T-helper 1 cell treated with Interleukin-12 subunit alpha and Interleukin-12 subunit beta and Interleukin-4 antibody, amounts not matched to agents 30 μg/mL and 1 μg/mL, for 36 hours (primary cell): ENCODE results near the gene WDR17.
A peak's percentile ranks its signal among the peaks of the same experiment; 100 is the strongest.

Source experiments
- H3K27ac Mint-ChIP-seq: one replicate; pipeline ENCODE4 v1.8.0; 2021; ENCODE audit warnings: mild to moderate bottlenecking, mixed read lengths
- H3K27me3 Mint-ChIP-seq: one replicate; pipeline ENCODE4 v1.8.0; 2021; ENCODE audit warnings: low read depth, mixed read lengths
- H3K36me3 Mint-ChIP-seq: one replicate; pipeline ENCODE4 v1.8.0; 2021; ENCODE audit warnings: low read depth, mixed read lengths
- H3K4me1 Mint-ChIP-seq: one replicate; pipeline ENCODE4 v1.8.0; 2021; ENCODE audit warnings: low read depth, mixed read lengths
- H3K4me3 Mint-ChIP-seq: one replicate; pipeline ENCODE4 v1.8.0; 2021; ENCODE audit warnings: mild to moderate bottlenecking, moderate library complexity, mixed read lengths
- H3K9me3 Mint-ChIP-seq: one replicate; pipeline ENCODE4 v1.8.0; 2021; ENCODE audit warnings: mixed read lengths

The WDR17 gene

DNA sequence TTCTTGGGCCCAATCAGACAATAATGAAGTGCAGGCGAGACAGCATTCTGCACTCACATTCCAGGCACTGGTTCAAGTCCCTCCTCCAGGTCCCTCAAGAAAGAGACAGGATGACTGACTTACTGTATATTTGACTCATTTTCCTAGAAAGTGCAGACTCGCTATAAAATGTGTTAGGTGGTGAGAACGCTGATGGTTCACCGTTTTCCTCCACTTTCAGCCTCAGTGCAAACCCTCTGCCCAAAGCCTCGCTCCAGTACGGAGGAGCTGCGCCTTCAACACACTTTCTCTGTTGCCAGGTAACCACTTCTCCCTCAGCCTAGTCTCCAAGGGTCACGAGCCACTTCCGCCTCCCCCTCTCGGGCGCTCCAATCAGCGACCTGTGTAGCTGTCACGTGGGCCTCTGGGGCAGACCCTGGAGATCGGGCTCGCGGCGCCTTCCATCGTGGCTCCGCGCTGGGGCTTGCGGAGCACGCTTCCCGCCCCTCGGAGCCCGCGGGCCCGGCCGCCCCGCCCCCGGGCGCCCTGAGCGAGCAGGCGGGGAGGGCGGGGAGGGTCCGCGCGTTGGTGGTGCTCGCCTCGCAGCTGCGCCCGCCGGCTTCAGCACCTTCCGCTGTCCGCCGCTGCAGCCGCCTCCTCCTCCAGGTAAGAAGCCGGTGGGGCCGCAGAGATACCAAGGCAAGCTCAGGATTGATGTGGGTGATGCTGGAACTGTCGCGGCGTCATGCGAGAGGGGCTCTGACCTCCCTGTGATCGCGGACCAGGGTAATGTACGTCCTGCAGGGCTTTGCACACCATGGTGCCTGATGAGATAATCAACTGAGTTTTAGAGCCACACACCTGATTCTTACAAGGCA lies at the start of gene WDR17:
TSS of gene WDR17 (plus strand) at position 407 of the 857 bp plus-strand sequence. CDS start 45,740 bp downstream, outside the sequence.
- peaks cover 10% of the 10 kb centered on the region for H3K4me1 Mint-ChIP-seq
- peak within 1 kb of the TSS; percentile 87 for H3K4me3 Mint-ChIP-seq
- H3K36me3 Mint-ChIP-seq, result no peaks in the 10 kb centered on the region
- H3K9me3 Mint-ChIP-seq, result no peaks in the 10 kb centered on the region
- H3K27me3 Mint-ChIP-seq, result peaks cover 26% of the 10 kb centered on the region
- no peak within 1 kb of the TSS for H3K27ac Mint-ChIP-seq

DNA sequence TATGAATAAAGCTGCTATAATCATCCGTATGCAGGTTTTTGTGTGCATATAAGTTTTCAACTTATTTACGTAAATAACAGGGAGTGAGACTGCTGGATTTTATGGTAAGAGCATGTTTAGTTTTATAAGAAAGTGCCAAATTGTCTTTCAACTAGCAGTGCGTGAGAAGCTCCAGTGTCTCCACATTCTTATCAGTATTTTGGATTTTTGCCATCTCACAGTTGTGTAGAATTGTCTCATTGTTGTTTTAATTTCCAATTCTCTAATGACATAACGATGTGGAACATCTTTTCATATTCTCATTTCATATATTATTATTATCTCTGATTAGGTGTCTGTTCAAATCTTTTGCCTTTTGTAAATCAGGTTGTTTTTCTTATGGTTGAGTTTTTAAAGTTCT lies 49.0 kb upstream of the WDR17 start:
- Mint-ChIP-seq H3K27me3 (no peaks in the 10 kb centered on the region), H3K36me3 (no peaks in the 10 kb centered on the region), H3K27ac (no peak overlapping the region), H3K4me1 (no peaks in the 10 kb centered on the region), H3K4me3 (no peak overlapping the region), H3K9me3 (no peaks in the 10 kb centered on the region)

DNA sequence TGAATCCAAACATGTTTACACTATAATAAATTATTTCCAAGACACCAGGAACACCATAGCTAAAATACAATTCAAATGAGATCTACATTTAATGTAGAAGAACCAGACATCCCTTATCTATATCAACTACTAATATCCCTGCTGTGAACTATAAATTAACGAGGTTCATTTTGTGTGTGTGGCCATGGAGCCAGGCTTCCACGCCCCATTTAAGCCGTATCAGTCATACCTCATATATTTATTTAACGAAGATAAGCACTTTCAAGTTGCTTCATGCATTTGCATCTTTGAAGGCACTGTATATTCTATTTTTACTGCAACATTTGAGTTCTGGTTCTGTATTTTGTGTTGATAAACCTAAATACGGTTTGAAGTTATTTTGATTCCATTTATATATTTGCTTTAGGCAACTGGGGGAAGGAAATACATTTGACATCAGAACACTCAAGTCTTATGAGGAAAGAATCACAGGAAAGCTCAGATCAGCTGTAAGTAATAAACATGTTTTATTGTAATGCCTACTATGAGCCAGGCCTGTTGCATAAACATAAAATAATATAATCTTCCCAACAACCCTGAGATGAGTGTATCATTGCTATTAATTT lies 45.1 kb upstream of the WDR17 start:
- Mint-ChIP-seq H3K9me3 (no peaks in the 10 kb centered on the region), H3K4me1 (no peaks in the 10 kb centered on the region), H3K27ac (no peak overlapping the region), H3K4me3 (no peak overlapping the region), H3K27me3 (no peaks in the 10 kb centered on the region), H3K36me3 (no peaks in the 10 kb centered on the region)

DNA sequence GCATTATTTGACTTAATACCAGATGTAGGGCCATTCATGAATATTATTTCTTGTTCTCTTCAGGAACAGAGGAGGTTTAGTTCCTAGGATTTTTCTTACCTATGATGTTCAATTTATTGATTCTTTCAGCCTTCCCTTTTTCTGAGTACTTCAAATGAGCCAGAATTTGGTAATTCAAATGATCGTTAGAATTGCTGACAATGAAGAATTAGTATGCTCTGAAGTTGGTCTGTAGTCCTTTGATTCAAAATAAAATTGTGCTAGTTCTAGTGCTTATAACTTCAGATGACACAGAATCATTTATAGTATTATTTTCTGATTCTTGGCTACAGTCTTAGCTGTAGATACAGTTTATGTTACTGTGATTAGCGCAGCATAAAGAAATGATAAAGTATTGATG lies 35.2 kb upstream of the WDR17 start:
- Mint-ChIP-seq H3K4me1 (no peaks in the 10 kb centered on the region), H3K9me3 (no peaks in the 10 kb centered on the region), H3K36me3 (no peaks in the 10 kb centered on the region), H3K27me3 (no peaks in the 10 kb centered on the region), H3K27ac (no peak overlapping the region), H3K4me3 (no peak overlapping the region)

DNA sequence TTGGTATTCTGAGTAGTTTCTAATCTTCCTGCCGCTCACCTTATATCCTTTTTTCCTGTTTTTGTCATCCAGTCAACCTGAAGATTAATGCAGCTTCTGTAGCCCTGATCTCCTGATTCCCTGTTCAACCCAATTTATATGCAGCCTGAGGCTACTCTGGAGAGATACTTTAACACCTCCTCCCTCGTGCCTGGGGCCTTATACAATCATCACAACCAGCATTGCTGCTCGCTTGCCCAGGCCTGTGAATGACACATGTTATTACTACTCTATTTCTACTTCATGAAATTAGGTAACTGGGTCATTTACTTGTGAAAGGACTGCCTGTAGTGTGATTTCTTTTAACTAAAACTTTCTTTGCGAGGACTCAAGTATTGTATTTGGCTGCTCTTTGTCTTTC lies 33.7 kb upstream of the WDR17 start:
- no peaks in the 10 kb centered on the region for H3K27me3 Mint-ChIP-seq
- no peak overlapping the region for H3K27ac Mint-ChIP-seq
- H3K4me1 Mint-ChIP-seq, result no peaks in the 10 kb centered on the region
- H3K4me3 Mint-ChIP-seq, result no peak overlapping the region
- no peaks in the 10 kb centered on the region for H3K36me3 Mint-ChIP-seq
- no peaks in the 10 kb centered on the region for H3K9me3 Mint-ChIP-seq

DNA sequence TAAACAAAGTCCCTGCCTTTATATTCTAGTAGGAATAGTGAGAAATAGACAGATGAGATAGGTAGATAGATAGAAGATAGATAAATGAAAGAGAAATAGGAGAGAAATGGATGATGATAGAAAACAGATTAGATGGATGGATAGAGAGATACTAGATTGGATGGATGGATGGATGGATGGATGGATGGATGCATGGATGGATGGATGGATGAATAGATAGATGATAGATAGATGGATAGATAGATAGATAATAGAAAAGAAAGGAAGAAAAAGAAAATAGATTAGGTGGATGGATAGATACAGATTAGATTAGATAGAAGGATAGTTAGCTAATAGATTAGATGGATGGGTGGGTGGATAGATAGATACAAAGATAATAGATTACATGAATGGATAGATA lies 33.2 kb upstream of the WDR17 start:
- H3K36me3 Mint-ChIP-seq, result no peaks in the 10 kb centered on the region
- no peaks in the 10 kb centered on the region for H3K9me3 Mint-ChIP-seq
- no peak overlapping the region for H3K4me3 Mint-ChIP-seq
- H3K4me1 Mint-ChIP-seq, result no peaks in the 10 kb centered on the region
- no peaks in the 10 kb centered on the region for H3K27me3 Mint-ChIP-seq
- no peak overlapping the region for H3K27ac Mint-ChIP-seq

DNA sequence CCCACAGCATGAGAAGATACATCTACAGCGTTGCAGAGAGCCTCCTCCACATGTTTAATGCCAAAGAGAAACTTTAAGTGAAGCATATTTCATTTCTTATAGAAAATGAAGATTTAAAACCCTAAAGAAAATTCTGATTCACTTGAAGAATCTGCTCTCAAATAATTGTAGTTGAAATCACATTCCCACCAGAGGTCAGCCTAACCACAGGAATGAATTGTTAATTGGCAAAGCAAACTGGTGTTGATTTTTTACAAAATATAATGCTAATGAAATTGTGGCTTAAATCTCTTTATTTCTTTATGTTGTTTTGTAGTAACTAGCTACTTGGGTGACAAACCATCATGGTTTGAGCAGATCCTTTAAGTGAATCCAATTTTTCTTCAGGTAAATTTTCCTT lies 31.1 kb upstream of the WDR17 start:
- Mint-ChIP-seq H3K4me1 (no peaks in the 10 kb centered on the region), H3K9me3 (no peaks in the 10 kb centered on the region), H3K36me3 (no peaks in the 10 kb centered on the region), H3K27me3 (no peaks in the 10 kb centered on the region), H3K4me3 (no peak overlapping the region), H3K27ac (no peak overlapping the region)

DNA sequence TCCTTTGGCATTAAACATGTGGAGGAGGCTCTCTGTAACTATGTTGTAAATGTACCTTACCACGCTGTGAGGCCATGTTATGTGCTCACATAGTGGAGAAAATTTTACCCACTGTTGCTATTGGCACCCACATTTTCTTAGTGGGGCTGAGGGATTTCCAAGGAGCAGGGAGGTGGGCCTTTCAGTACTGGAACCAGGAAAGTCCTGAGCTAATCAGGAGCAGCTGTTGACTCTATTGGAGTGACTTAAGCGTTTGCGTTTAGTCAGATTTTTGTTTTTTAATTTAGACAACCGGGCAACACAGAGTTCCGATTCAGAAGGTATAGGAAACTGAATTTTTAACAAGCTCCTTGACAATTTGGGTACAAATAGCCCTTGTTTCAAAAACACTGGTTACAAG lies 30.7 kb upstream of the WDR17 start:
- no peaks in the 10 kb centered on the region for H3K27me3 Mint-ChIP-seq
- H3K27ac Mint-ChIP-seq, result no peak overlapping the region
- H3K9me3 Mint-ChIP-seq, result no peaks in the 10 kb centered on the region
- no peaks in the 10 kb centered on the region for H3K36me3 Mint-ChIP-seq
- no peaks in the 10 kb centered on the region for H3K4me1 Mint-ChIP-seq
- no peak overlapping the region for H3K4me3 Mint-ChIP-seq

DNA sequence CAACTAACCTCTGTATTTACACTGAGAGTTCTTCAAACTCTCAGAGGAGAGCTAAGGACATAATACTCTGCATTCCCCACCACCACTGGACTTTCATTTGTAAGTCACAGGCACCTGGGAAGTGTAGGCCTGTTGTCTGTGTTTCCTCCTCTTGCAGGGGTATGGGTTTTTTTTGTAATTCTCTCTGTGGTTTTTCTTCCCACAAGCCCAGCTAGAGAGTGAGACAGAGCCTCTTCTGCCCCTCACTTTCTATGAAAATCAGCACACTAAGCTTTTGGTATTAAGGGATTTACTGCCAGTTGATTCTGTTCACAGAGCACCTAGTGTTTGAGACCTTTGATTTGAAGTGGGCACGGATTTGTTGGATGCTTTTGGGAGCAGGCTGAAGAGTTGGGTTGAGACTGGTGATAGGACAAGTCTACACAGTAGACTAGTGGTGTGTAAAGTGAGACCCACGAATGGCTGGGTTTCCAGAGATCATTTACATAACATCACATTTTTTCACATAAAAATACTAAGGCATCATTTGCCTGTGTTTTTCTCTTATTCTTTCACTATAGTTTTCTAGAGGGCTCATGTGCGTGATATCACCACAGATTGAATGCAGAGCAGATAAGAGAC lies 28.9 kb upstream of the WDR17 start:
- Mint-ChIP-seq H3K27me3 (no peaks in the 10 kb centered on the region), H3K4me3 (no peak overlapping the region), H3K9me3 (no peaks in the 10 kb centered on the region), H3K36me3 (no peaks in the 10 kb centered on the region), H3K4me1 (no peaks in the 10 kb centered on the region), H3K27ac (no peak overlapping the region)

DNA sequence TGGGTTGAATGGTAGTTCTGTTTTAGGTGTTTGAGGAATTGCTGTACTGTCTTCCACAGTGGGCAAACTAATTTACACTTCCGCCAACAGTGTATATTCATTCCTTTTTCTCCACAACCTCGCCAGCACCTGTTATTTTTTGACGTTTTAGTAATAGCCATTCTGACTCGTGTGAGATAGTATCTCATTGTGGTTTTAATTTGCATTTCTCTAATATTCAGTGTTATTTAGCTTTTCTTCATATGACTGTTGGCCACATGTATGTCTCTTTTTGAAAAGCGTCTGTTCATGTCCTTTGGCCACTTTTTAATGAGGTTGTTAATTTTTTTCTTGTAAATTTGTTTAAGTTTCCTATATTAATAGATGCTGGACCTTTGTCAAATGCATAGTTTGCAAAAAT lies 26.9 kb upstream of the WDR17 start:
- Mint-ChIP-seq H3K4me3 (no peak overlapping the region), H3K9me3 (no peaks in the 10 kb centered on the region), H3K4me1 (no peaks in the 10 kb centered on the region), H3K27me3 (no peaks in the 10 kb centered on the region), H3K27ac (no peak overlapping the region), H3K36me3 (no peaks in the 10 kb centered on the region)

DNA sequence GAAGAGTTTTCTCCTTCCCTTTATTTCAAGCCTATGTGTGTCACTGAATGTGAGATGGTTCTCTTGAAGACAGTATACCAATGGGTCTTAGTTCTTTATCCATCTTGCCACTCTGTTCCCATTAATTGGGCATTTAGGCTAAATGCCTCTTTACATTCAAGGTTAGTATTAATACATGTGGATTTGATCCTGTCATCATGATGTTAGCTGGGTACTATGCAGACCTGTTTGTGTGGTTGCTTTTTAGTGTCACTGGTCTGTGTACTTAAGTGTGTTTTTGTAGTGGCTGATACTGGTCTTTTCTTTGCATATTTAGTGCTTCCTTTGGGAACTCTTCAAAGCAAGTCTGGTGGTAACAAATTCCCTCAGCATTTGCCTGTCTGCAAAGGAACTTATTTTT lies 23.4 kb upstream of the WDR17 start:
- H3K9me3 Mint-ChIP-seq, result no peaks in the 10 kb centered on the region
- H3K27me3 Mint-ChIP-seq, result peaks cover 11% of the 10 kb centered on the region
- H3K4me1 Mint-ChIP-seq, result no peaks in the 10 kb centered on the region
- no peak overlapping the region for H3K27ac Mint-ChIP-seq
- H3K36me3 Mint-ChIP-seq, result no peaks in the 10 kb centered on the region
- no peak overlapping the region for H3K4me3 Mint-ChIP-seq

DNA sequence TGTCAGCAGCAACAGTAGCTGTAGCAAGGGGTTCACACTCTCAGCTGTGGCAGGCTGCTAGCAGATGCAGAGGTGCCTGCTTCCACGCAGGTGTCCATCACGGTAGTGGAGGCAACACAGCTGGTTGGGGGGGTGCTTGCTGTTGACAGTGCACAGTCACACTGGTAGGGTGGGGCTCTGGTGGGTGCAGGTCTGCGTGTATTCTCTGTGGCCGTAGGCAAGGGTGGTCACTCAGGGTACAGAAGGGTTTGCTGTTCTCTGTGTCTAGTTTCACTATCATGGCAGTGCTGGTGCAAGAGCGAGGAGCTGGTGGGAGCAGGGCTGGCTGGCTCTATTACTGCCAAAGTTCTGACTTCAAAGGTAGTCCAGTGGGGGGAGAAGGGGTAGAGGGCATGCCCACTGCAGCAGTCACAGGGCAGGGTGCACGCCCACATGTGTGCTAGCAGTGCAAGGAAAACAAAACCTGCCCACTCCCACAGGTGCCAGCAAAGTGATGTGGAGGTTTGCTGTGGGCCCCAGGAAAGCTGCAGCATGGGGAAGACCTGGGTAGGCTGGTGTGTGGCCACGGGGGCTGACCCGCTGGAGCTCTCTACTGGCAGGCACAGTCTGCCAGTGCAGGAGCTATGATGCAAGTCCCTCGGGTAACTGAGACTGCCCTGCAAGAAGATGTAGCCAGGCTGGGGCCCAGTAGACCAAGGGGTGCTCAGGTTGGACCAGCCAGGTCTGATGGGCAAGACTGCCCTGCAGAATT lies 21.6 kb upstream of the WDR17 start:
- Mint-ChIP-seq H3K36me3 (no peaks in the 10 kb centered on the region), H3K4me3 (no peak overlapping the region), H3K27ac (no peak overlapping the region), H3K9me3 (no peaks in the 10 kb centered on the region), H3K4me1 (no peaks in the 10 kb centered on the region), H3K27me3 (peaks cover 16% of the 10 kb centered on the region)

DNA sequence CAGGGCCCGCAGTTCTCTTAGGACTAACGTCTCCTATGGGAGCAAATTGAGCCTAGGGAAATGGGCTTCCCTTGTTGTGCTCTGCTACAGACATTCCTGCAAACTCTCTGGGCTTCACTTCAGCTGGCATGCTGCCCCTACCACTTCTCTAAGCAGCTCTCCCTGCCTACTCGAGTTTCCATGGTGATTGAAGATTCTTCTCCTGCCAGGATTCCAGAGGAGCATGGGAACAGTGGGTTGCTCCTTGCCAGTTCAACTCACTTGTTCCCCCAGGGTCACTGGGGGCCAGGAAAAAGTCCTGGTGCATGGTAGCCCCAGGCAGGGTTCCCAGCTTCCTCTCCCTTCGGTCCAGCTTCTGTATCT lies 21.1 kb upstream of the WDR17 start:
- Mint-ChIP-seq H3K27ac (no peak overlapping the region), H3K4me3 (no peak overlapping the region), H3K4me1 (no peaks in the 10 kb centered on the region), H3K9me3 (no peaks in the 10 kb centered on the region), H3K36me3 (no peaks in the 10 kb centered on the region), H3K27me3 (peaks cover 16% of the 10 kb centered on the region)

DNA sequence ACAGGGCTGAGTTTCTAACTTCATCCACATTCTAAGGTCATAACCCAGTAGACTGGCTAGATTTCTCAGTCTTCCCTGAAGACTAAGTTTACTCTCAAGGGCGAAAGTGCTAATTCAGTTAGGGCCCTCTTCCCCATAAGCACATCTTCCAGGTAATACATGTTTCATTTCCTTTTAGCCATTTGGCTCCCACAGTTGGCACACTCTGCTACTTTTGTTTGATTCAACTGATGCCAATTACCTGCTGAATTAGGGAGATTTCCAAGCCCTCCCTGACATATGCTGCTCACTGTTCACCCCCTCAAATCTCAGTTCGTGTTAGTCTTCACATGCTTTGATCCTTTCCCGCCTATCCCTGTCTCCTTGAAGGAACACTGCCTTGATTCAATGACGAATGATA lies 17.0 kb upstream of the WDR17 start:
- no peaks in the 10 kb centered on the region for H3K36me3 Mint-ChIP-seq
- peaks cover 16% of the 10 kb centered on the region for H3K27me3 Mint-ChIP-seq
- no peaks in the 10 kb centered on the region for H3K4me1 Mint-ChIP-seq
- no peak overlapping the region for H3K4me3 Mint-ChIP-seq
- no peaks in the 10 kb centered on the region for H3K9me3 Mint-ChIP-seq
- no peak overlapping the region for H3K27ac Mint-ChIP-seq

DNA sequence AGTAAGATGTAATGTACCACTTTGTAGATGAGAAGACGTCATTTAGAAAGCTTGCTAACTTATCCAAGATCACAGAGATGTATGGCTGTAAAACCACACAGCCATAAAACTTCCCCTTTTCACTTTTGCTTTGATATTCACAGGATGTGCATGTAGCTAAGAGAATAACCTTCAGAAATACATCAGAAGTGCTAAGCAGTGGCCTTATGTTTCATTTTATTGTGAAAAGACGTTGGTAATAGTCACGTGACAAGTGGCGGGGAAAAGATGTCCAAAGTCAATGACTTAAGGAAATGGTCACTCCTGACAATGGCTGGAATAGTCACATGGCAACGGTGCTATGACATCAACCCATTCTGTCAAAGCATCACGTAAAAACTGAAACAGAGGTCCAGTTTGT lies 12.9 kb upstream of the WDR17 start:
- Mint-ChIP-seq H3K4me1 (no peaks in the 10 kb centered on the region), H3K27me3 (no peaks in the 10 kb centered on the region), H3K27ac (no peak overlapping the region), H3K9me3 (no peaks in the 10 kb centered on the region), H3K4me3 (no peak overlapping the region), H3K36me3 (no peaks in the 10 kb centered on the region)
